Activated T-helper 17 cell treated with anti-CD3 and anti-CD28 coated beads, Interleukin-2, amount 50 U/mL, for 72 hours (primary cell): Measurements from ENCODE around the gene ADAMTSL2. TPM values are rescaled to one million over a fixed set of nuclear protein-coding genes. Genes with fewer than 3 reads are reported as not detected.

Experiments
- ATAC-seq: fragments of 150-1000 bp; cut with Tn5 transposase; replicated peaks from 2 replicates; pipeline ENCODE4 v1.10.0; 2021; ENCODE audit warnings: mild to moderate bottlenecking, moderate library complexity
- H3K27ac Mint-ChIP-seq: one replicate; pipeline ENCODE4 v1.8.0; 2022; ENCODE audit warnings: mixed read lengths
- H3K27me3 Mint-ChIP-seq: one replicate; pipeline ENCODE4 v1.8.0; 2022; ENCODE audit warnings: mixed read lengths
- H3K36me3 Mint-ChIP-seq: one replicate; pipeline ENCODE4 v1.8.0; 2022; ENCODE audit warnings: low read depth, mild to moderate bottlenecking, mixed read lengths
- H3K4me1 Mint-ChIP-seq: one replicate; pipeline ENCODE4 v1.8.0; 2022; ENCODE audit warnings: mixed read lengths
- H3K4me3 Mint-ChIP-seq: one replicate; pipeline ENCODE4 v1.8.0; 2022; ENCODE audit warnings: mild to moderate bottlenecking, mixed read lengths
- H3K9me3 Mint-ChIP-seq: one replicate; pipeline ENCODE4 v1.8.0; 2022; ENCODE audit warnings: mixed read lengths
- total RNA-seq, 2 donors: library from RNA; stranded (reverse); gene quantifications; one replicate each; pipeline ENCODE4 v1.2.3, GENCODE V29; 2022

ADAMTSL2 gene
- total RNA-seq, 2 donors from 2014 or later = not detected

GRCh38 chr9:133494636-133495326 lies 39.7 kb upstream of the ADAMTSL2 start:
- H3K4me1 Mint-ChIP-seq = no peaks in the 10 kb centered on the region
- H3K4me3 Mint-ChIP-seq = no peak overlapping the region
- peaks cover 8% of the 10 kb centered on the region for H3K27me3 Mint-ChIP-seq
- no peak for ATAC-seq
- H3K27ac Mint-ChIP-seq = no peak overlapping the region
- no peaks in the 10 kb centered on the region for H3K36me3 Mint-ChIP-seq
- H3K9me3 Mint-ChIP-seq = no peaks in the 10 kb centered on the region

- H3K27ac Mint-ChIP-seq = no peak overlapping the region
- H3K36me3 Mint-ChIP-seq = no peaks in the 10 kb centered on the region
- H3K4me1 Mint-ChIP-seq = no peaks in the 10 kb centered on the region
Observed at GRCh38 chr9:133495327-133496293, 38.9 kb upstream of the ADAMTSL2 start.

GRCh38 chr9:133496861-133497842 lies 37.4 kb upstream of the ADAMTSL2 start:
- Mint-ChIP-seq H3K9me3 (peaks cover 7% of the 10 kb centered on the region), H3K4me3 (no peak overlapping the region), H3K36me3 (no peaks in the 10 kb centered on the region), H3K27me3 (peaks cover 12% of the 10 kb centered on the region), H3K4me1 (no peaks in the 10 kb centered on the region), H3K27ac (no peak overlapping the region)
- ATAC-seq = no peak

More at GRCh38 chr9:133495327-133496293, 38.9 kb upstream of the ADAMTSL2 start:
- no peak overlapping the region for H3K4me3 Mint-ChIP-seq
- peaks cover 8% of the 10 kb centered on the region for H3K27me3 Mint-ChIP-seq
- no peaks in the 10 kb centered on the region for H3K9me3 Mint-ChIP-seq
- ATAC-seq = no peak

- Mint-ChIP-seq H3K27me3 (peaks cover 23% of the 10 kb centered on the region), H3K4me1 (no peaks in the 10 kb centered on the region), H3K36me3 (no peaks in the 10 kb centered on the region), H3K4me3 (no peak overlapping the region), H3K9me3 (peaks cover 12% of the 10 kb centered on the region), H3K27ac (no peak overlapping the region)
- no peak for ATAC-seq
Observed at GRCh38 chr9:133499132-133499891, 35.2 kb upstream of the ADAMTSL2 start.

- no peak for ATAC-seq
- Mint-ChIP-seq H3K27ac (no peak overlapping the region), H3K9me3 (peaks cover 12% of the 10 kb centered on the region), H3K4me3 (no peak overlapping the region), H3K36me3 (no peaks in the 10 kb centered on the region), H3K27me3 (peaks cover 23% of the 10 kb centered on the region), H3K4me1 (no peaks in the 10 kb centered on the region)
Observed at GRCh38 chr9:133499892-133500270, 34.6 kb upstream of the ADAMTSL2 start.

- no peak overlapping the region for H3K27ac Mint-ChIP-seq
- peaks cover 23% of the 10 kb centered on the region for H3K27me3 Mint-ChIP-seq
- H3K36me3 Mint-ChIP-seq = no peaks in the 10 kb centered on the region
- no peak for ATAC-seq
- H3K4me3 Mint-ChIP-seq = no peak overlapping the region
- H3K4me1 Mint-ChIP-seq = no peaks in the 10 kb centered on the region
- peaks cover 12% of the 10 kb centered on the region for H3K9me3 Mint-ChIP-seq
Observed at GRCh38 chr9:133502112-133502511, 32.4 kb upstream of the ADAMTSL2 start.

- H3K9me3 Mint-ChIP-seq = peaks cover 12% of the 10 kb centered on the region
- H3K4me1 Mint-ChIP-seq = peaks cover 5% of the 10 kb centered on the region
- H3K4me3 Mint-ChIP-seq = no peak overlapping the region
- no peaks in the 10 kb centered on the region for H3K36me3 Mint-ChIP-seq
- peaks cover 16% of the 10 kb centered on the region for H3K27me3 Mint-ChIP-seq
- H3K27ac Mint-ChIP-seq = no peak overlapping the region
- no peak for ATAC-seq
Observed at GRCh38 chr9:133505186-133505830, 29.2 kb upstream of the ADAMTSL2 start.

GRCh38 chr9:133505901-133506652 lies 28.4 kb upstream of the ADAMTSL2 start:
- Mint-ChIP-seq H3K36me3 (no peaks in the 10 kb centered on the region), H3K27me3 (peaks cover 13% of the 10 kb centered on the region), H3K4me1 (peaks cover 5% of the 10 kb centered on the region), H3K9me3 (peaks cover 11% of the 10 kb centered on the region), H3K27ac (no peak overlapping the region), H3K4me3 (no peak overlapping the region)
- ATAC-seq = no peak

- Mint-ChIP-seq H3K36me3 (no peaks in the 10 kb centered on the region), H3K27me3 (peaks cover 11% of the 10 kb centered on the region), H3K9me3 (peaks cover 8% of the 10 kb centered on the region), H3K27ac (no peak overlapping the region), H3K4me3 (no peak overlapping the region), H3K4me1 (peaks cover 5% of the 10 kb centered on the region)
- ATAC-seq = no peak
Observed at GRCh38 chr9:133506653-133507038, 27.9 kb upstream of the ADAMTSL2 start.

- H3K4me1 Mint-ChIP-seq = peaks cover 5% of the 10 kb centered on the region
- no peaks in the 10 kb centered on the region for H3K36me3 Mint-ChIP-seq
- ATAC-seq = no peak
- H3K27ac Mint-ChIP-seq = no peak overlapping the region
- H3K4me3 Mint-ChIP-seq = no peak overlapping the region
- H3K27me3 Mint-ChIP-seq = peaks cover 9% of the 10 kb centered on the region
- H3K9me3 Mint-ChIP-seq = peaks cover 2% of the 10 kb centered on the region
Observed at GRCh38 chr9:133507246-133507965, 27.1 kb upstream of the ADAMTSL2 start.

- Mint-ChIP-seq H3K27ac (no peak overlapping the region), H3K4me1 (peaks cover 5% of the 10 kb centered on the region), H3K9me3 (no peaks in the 10 kb centered on the region), H3K27me3 (peaks cover 7% of the 10 kb centered on the region), H3K36me3 (no peaks in the 10 kb centered on the region), H3K4me3 (no peak overlapping the region)
- no peak for ATAC-seq
Observed at GRCh38 chr9:133508046-133508445, 26.5 kb upstream of the ADAMTSL2 start.
